H1 (cell line): Measurements from ENCODE around the gene NDUFA3. TPM values are rescaled to one million over a fixed set of nuclear protein-coding genes. Genes with fewer than 3 reads are reported as not detected.

Experiments used
- CTCF ChIA-PET: fragments of 300-600 bp; sonication (Branson Sonifier 250); formaldehyde crosslinking; loops from one replicate; lab custom pipeline; 2021; ENCODE audit not compliant: partially characterized antibody; lab: Charles Lee
- POLR2A ChIA-PET: fragments of 300-600 bp; sonication (Branson Sonifier 250); formaldehyde crosslinking; loops from one replicate; lab custom pipeline; 2021; ENCODE audit warnings: inconsistent platforms; ENCODE audit not compliant: partially characterized antibody; lab: Charles Lee
- DNase-seq, 2 experiments: peaks; one replicate each; pipeline versions ENCODE4 v3.0.0 to v3.0.0-alpha.2; 2010 to 2022; ENCODE audit warnings: low spot score in 2 of 2, low read depth in 1 of 2, mixed read lengths in 1 of 2
- FAIRE-seq: peaks from 2 replicates; lab custom pipeline; 2011; peaks lifted over from hg19 to GRCh38; lab: Jason Lieb, UNC
- H2AFZ ChIP-seq: 2 replicates; pipeline ENCODE4 v1.8.1; 2012; ENCODE audit warnings: low read length, inconsistent platforms
- H2AK5ac ChIP-seq: 2 replicates; pipeline ENCODE4 v1.6.1; 2013; ENCODE audit warnings: low read depth, low read length
- H2BK120ac ChIP-seq: replicated peaks from 2 replicates; pipeline ENCODE3; 2013; ENCODE audit warnings: low read depth, low read length, inconsistent platforms
- H2BK12ac ChIP-seq: 2 replicates; pipeline ENCODE4 v1.6.1; 2013; ENCODE audit warnings: low read depth, low read length
- H2BK15ac ChIP-seq: 2 replicates; pipeline ENCODE4 v1.6.1; 2013; ENCODE audit warnings: low read length
- H2BK20ac ChIP-seq: 2 replicates; pipeline ENCODE4 v1.6.1; 2013; ENCODE audit warnings: low read length
- H2BK5ac ChIP-seq: 2 replicates; pipeline ENCODE4 v1.6.1; 2013; ENCODE audit warnings: low read depth, low read length
- H3K14ac ChIP-seq: 2 replicates; pipeline ENCODE4 v1.6.1; 2013; ENCODE audit warnings: inconsistent platforms; ENCODE audit not compliant: insufficient read length
- H3K18ac ChIP-seq: 2 replicates; pipeline ENCODE4 v1.6.1; 2013; ENCODE audit warnings: low read length; ENCODE audit errors: extremely low read depth
- H3K23ac ChIP-seq: 2 replicates; pipeline ENCODE4 v1.6.1; 2013; ENCODE audit warnings: inconsistent platforms; ENCODE audit not compliant: insufficient read length
- H3K23me2 ChIP-seq: 2 replicates; pipeline ENCODE4 v1.6.1; 2013; ENCODE audit warnings: low read depth, low read length
- H3K27ac ChIP-seq: 2 replicates; pipeline ENCODE4 v1.6.1; 2011; ENCODE audit warnings: low read depth, low read length, inconsistent platforms
- H3K27me3 ChIP-seq, 4 experiments: replicated peaks in 1 of 4; 1 replicate in 1 of 4; 2 replicates in 3 of 4; pipeline versions ENCODE4 v1.6.1 to v1.8.1; 2011 to 2013; ENCODE audit warnings: low read length in 3 of 4, mild to moderate bottlenecking in 3 of 4, inconsistent platforms in 2 of 4, mixed read lengths in 2 of 4, moderate library complexity in 1 of 4; ENCODE audit not compliant: control insufficient read depth in 3 of 4, insufficient read depth in 3 of 4; ENCODE audit errors: extremely low read depth in 1 of 4
- H3K36me3 ChIP-seq, 4 experiments: 2 replicates each; pipeline versions ENCODE4 v1.6.1 to v1.8.1; 2011 to 2013; ENCODE audit warnings: mild to moderate bottlenecking in 4 of 4, low read length in 3 of 4, moderate library complexity in 2 of 4, control low read depth in 1 of 4, inconsistent platforms in 1 of 4; ENCODE audit not compliant: insufficient read depth in 4 of 4, control insufficient read depth in 2 of 4
- H3K4ac ChIP-seq: replicated peaks from 2 replicates; pipeline ENCODE3; 2013; ENCODE audit warnings: low read length, low read depth, mixed read lengths, inconsistent platforms; ENCODE audit not compliant: insufficient read length
- H3K4me1 ChIP-seq, 4 experiments: replicated peaks in 1 of 4; 1 replicate in 1 of 4; 2 replicates in 3 of 4; pipeline versions ENCODE4 v1.6.1 to v1.8.1; 2011 to 2013; ENCODE audit warnings: low read length in 3 of 4, inconsistent platforms in 2 of 4, mixed read lengths in 1 of 4; ENCODE audit not compliant: insufficient read depth in 4 of 4, control insufficient read depth in 3 of 4
- H3K4me2 ChIP-seq, 2 experiments: 2 replicates each; pipeline versions ENCODE4 v1.6.1 to v1.8.1; 2011 to 2013; ENCODE audit warnings: low read depth in 2 of 2, low read length in 2 of 2, control low read depth in 1 of 2, inconsistent platforms in 1 of 2, mild to moderate bottlenecking in 1 of 2; ENCODE audit not compliant: insufficient read depth in 1 of 2
- H3K4me3 ChIP-seq, 4 experiments: fragments of 200-600, 300-600 bp in 1 of 4; sonication (generic), shearing (Covaris generic), sonication (Bioruptor Twin) in 1 of 4; 2 replicates each; pipeline versions ENCODE4 v1.5.1 to v1.8.1; 2011 to 2016; ENCODE audit warnings: low read length in 4 of 4, low read depth in 3 of 4, control low read depth in 2 of 4, inconsistent platforms in 2 of 4, mild to moderate bottlenecking in 2 of 4, mixed read lengths in 1 of 4, moderate library complexity in 1 of 4; ENCODE audit not compliant: insufficient read depth in 2 of 4; ENCODE audit errors: extremely low read depth in 1 of 4
- H3K56ac ChIP-seq: replicated peaks from 2 replicates; pipeline ENCODE3; 2013; ENCODE audit warnings: low read depth, mild to moderate bottlenecking, mixed read lengths, low read length, inconsistent platforms; ENCODE audit not compliant: insufficient read length
- H3K79me1 ChIP-seq: 2 replicates; pipeline ENCODE4 v1.6.1; 2013; ENCODE audit warnings: low read depth, low read length, control low read depth
- H3K79me2 ChIP-seq, 2 experiments: 2 replicates each; pipeline versions ENCODE4 v1.6.1 to v1.8.1; 2012 to 2013; ENCODE audit warnings: low read length in 2 of 2, mild to moderate bottlenecking in 2 of 2, inconsistent platforms in 1 of 2; ENCODE audit not compliant: insufficient read depth in 2 of 2, control insufficient read depth in 1 of 2
- H3K9ac ChIP-seq, 4 experiments: replicated peaks in 1 of 4; 1 replicate in 1 of 4; 2 replicates in 3 of 4; pipeline versions ENCODE4 v1.6.1 to v1.8.1; 2011 to 2013; ENCODE audit warnings: low read depth in 3 of 4, low read length in 3 of 4, control low read depth in 2 of 4, mild to moderate bottlenecking in 2 of 4, moderate library complexity in 2 of 4, inconsistent platforms in 1 of 4; ENCODE audit errors: extremely low read depth in 1 of 4
- H3K9me3 ChIP-seq, 2 experiments: 2 replicates each; pipeline versions ENCODE4 v1.6.1 to v1.8.1; 2012 to 2013; ENCODE audit warnings: mild to moderate bottlenecking in 2 of 2, moderate library complexity in 2 of 2, control low read depth in 1 of 2, inconsistent platforms in 1 of 2, low read depth in 1 of 2, low read length in 1 of 2, mixed read lengths in 1 of 2; ENCODE audit not compliant: insufficient read depth in 2 of 2
- H4K20me1 ChIP-seq, 2 experiments: replicated peaks in 1 of 2; 2 replicates each; pipeline versions ENCODE3 to v1.8.1; 2011 to 2013; ENCODE audit warnings: inconsistent platforms in 2 of 2, low read length in 2 of 2, mild to moderate bottlenecking in 1 of 2; ENCODE audit not compliant: insufficient read depth in 2 of 2, control insufficient read depth in 1 of 2
- H4K5ac ChIP-seq: 2 replicates; pipeline ENCODE4 v1.6.1; 2013; ENCODE audit warnings: low read length, low read depth, mixed read lengths, inconsistent platforms; ENCODE audit not compliant: insufficient read length
- H4K8ac ChIP-seq: 2 replicates; pipeline ENCODE4 v1.8.0; 2013; ENCODE audit warnings: mild to moderate bottlenecking, moderate library complexity, low read length, inconsistent platforms; ENCODE audit not compliant: insufficient read depth; ENCODE audit errors: extremely low read depth
- H4K91ac ChIP-seq: replicated peaks from 2 replicates; pipeline ENCODE3; 2013; ENCODE audit warnings: low read length, mixed read lengths, inconsistent platforms; ENCODE audit not compliant: insufficient read length
- CBX5 ChIP-seq: fragments of 300-800, 300-1000 bp; sonication (generic); IDR thresholded peaks from 2 replicates; pipeline ENCODE4 v1.7.1; 2016; ENCODE audit warnings: antibody characterized with exemption, low read length, low read depth
- RNF2 ChIP-seq: fragments of 200-900, 300-1000 bp; sonication (generic); IDR thresholded peaks from 2 replicates; pipeline ENCODE4 v1.7.1; 2016; ENCODE audit warnings: borderline replicate concordance, low read depth, mild to moderate bottlenecking, antibody characterized with exemption, low read length; ENCODE audit not compliant: poor library complexity, severe bottlenecking; ENCODE audit errors: missing control alignments
- SP2 ChIP-seq: IDR thresholded peaks from 2 replicates; pipeline ENCODE4 v1.6.1; 2012; ENCODE audit warnings: mild to moderate bottlenecking, low read length, inconsistent platforms
- TAF1 ChIP-seq: IDR thresholded peaks from 2 replicates; pipeline ENCODE4 v1.6.1; 2011; ENCODE audit warnings: mild to moderate bottlenecking, low read depth, low read length
- ZNF274 ChIP-seq: IDR thresholded peaks from 2 replicates; pipeline ENCODE4 v1.7.0; 2012; ENCODE audit warnings: low read length, borderline replicate concordance; ENCODE audit errors: extremely low read depth
- WGBS, 2 experiments: shearing (Covaris generic) in 1 of 2; methylation state at CpG; one replicate each; pipeline versions ENCODE4 v1.1.6 to v1.1.7; 2013 to 2015; ENCODE audit warnings: low lambda C conversion rate in 2 of 2, mixed read lengths in 2 of 2, inconsistent platforms in 1 of 2, low coverage in 1 of 2, missing lambda C conversion rate in 1 of 2; ENCODE audit not compliant: insufficient replicate concordance in 2 of 2, insufficient coverage in 1 of 2, insufficient read length in 1 of 2; ENCODE audit errors: extremely low coverage in 1 of 2, missing lambda C conversion rate in 1 of 2; 5-methylcytosine and 5-hydroxymethylcytosine counted together
- polyA plus RNA-seq, 7 experiments: library from polyadenylated mRNA; depleted of rRNA in 3 of 7; stranded (reverse) in 5 of 7; unstranded in 2 of 7; fragments of >200 nt in 5 of 7; fragments of 200-250 nt in 2 of 7; gene quantifications; 1 replicate in 5 of 7; 2 replicates in 1 of 7; 4 replicates in 1 of 7; pipeline versions ENCODE4 v1.2.1 to v1.2.3, GENCODE V29; 2011 to 2013; ENCODE audit warnings: missing spikeins in 2 of 7, mixed read lengths in 2 of 7
- total RNA-seq: library from RNA; stranded (reverse); fragmentation: NEBNext Ultra II Directional; extraction: Animal tissue kit (Norgen Biotek cat#: 25700); gene quantifications from 2 replicates; pipeline ENCODE4 v1.2.1, GENCODE V29; 2021

NDUFA3 gene
- total and polyA plus RNA-seq, 2 of the 8 experiments (the other 6 are each of a cell fraction or from before 2014, with no cell fraction given) = 175 to 208 TPM

GRCh38 chr19:54069470-54069869 lies 33.2 kb upstream of the NDUFA3 start:
- H2BK12ac ChIP-seq = no peak overlapping the region
- no peak overlapping the region for H4K91ac ChIP-seq
- H2BK5ac ChIP-seq = no peak overlapping the region
- no peak overlapping the region for H2BK15ac ChIP-seq
- H3K79me1 ChIP-seq = no peaks in the 10 kb centered on the region
- H3K9ac ChIP-seq = no peak overlapping the region
- H3K4me2 ChIP-seq = no peak overlapping the region
- no peak overlapping the region for H3K4me3 ChIP-seq
- no peaks in the 10 kb centered on the region for H3K79me2 ChIP-seq
- H3K56ac ChIP-seq = no peak overlapping the region
- TF ChIP-seq TAF1 (no peak), ZNF274 (no peak), CBX5 (no peak), SP2 (no peak), RNF2 (no peak)
- TF ChIP-seq, all 59 proteins: peak for 0
- no peaks in the 10 kb centered on the region for H3K23me2 ChIP-seq
- POLR2A ChIA-PET = no interaction called here
- no peaks in the 10 kb centered on the region for H3K9me3 ChIP-seq
- no peak overlapping the region for H3K23ac ChIP-seq
- no peaks in the 10 kb centered on the region for H3K36me3 ChIP-seq
- no peak overlapping the region for H2BK20ac ChIP-seq
- no peak overlapping the region for H4K8ac ChIP-seq
- no peak overlapping the region; the same call in 1 of the 2 replicates for H3K18ac ChIP-seq
- H2AK5ac ChIP-seq = no peak overlapping the region
- DNase-seq = no peak
- no peak overlapping the region for H2AFZ ChIP-seq
- H2BK120ac ChIP-seq = no peak overlapping the region
- no peak overlapping the region for H3K27ac ChIP-seq
- no peaks in the 10 kb centered on the region for H3K4me1 ChIP-seq
- no peak overlapping the region for H4K5ac ChIP-seq
- no peaks in the 10 kb centered on the region; a peak in 1 of 7 replicates for H3K27me3 ChIP-seq
- no peaks in the 10 kb centered on the region for H4K20me1 ChIP-seq
- no peak for FAIRE-seq
- WGBS, 2 experiments = 82% methylated on average over 5 of the region's 5 CpGs; no CpG with 5 or more reads in 1 of the 2 experiments
- CTCF ChIA-PET = no interaction called here
- no peak overlapping the region for H3K4ac ChIP-seq
- no peak overlapping the region for H3K14ac ChIP-seq
